Esophagus squamous epithelium (tissue), 4 donors: ENCODE results near the gene LCTL.

Experiments
- POLR2A ChIP-seq, 4 donors: fragments of 450-650 bp; IDR thresholded peaks; one replicate each; pipeline ENCODE4 v1.6.1; 2017; ENCODE audit warnings: antibody characterized with exemption in 4 of 4, mild to moderate bottlenecking in 4 of 4, moderate library complexity in 3 of 4
- TF ChIP-seq, protein P1 (sequence below), 6 experiments: fragments of 450-650 bp in 4 of 6; fragments of 200-600 bp in 2 of 6; sonication (generic) in 2 of 6; IDR thresholded peaks; one replicate each; pipeline ENCODE4 v1.5.1; 2016 to 2019; ENCODE audit warnings: antibody characterized with exemption in 6 of 6, mild to moderate bottlenecking in 4 of 6, moderate library complexity in 4 of 6

DNA sequence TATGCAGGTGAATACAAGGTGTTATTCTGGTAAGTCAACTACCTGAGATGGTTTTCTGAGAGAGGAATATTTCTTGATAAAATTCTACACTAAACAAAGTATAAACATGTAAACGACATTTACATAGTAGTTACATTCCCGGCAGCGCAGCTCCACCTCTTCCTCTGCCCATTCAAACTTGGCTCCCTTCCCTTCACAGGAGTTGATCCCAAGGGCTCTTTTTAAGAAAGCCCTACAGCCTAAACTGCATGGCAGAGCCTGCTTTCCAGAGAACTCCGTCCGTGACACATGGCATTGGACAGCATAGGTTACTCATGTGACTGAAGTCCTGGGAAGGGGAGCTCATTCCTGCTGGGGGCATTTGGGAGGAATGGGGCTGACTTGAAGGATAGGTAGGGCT, 22.0 kb upstream of the LCTL start:
- TF ChIP-seq, protein P1, sequence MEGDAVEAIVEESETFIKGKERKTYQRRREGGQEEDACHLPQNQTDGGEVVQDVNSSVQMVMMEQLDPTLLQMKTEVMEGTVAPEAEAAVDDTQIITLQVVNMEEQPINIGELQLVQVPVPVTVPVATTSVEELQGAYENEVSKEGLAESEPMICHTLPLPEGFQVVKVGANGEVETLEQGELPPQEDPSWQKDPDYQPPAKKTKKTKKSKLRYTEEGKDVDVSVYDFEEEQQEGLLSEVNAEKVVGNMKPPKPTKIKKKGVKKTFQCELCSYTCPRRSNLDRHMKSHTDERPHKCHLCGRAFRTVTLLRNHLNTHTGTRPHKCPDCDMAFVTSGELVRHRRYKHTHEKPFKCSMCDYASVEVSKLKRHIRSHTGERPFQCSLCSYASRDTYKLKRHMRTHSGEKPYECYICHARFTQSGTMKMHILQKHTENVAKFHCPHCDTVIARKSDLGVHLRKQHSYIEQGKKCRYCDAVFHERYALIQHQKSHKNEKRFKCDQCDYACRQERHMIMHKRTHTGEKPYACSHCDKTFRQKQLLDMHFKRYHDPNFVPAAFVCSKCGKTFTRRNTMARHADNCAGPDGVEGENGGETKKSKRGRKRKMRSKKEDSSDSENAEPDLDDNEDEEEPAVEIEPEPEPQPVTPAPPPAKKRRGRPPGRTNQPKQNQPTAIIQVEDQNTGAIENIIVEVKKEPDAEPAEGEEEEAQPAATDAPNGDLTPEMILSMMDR (IDR thresholded peaks at IDR 0.05) = no peak
- no peak for TF ChIP-seq POLR2A (IDR thresholded peaks at IDR 0.05)
